Epithelial cell of proximal tubule (primary cell): ENCODE data around the gene SLC39A11. TPM values are rescaled to one million over a fixed set of nuclear protein-coding genes. Genes with fewer than 3 reads are reported as not detected.

Experiments used
- DNase-seq: peaks from one replicate; pipeline ENCODE4 v3.0.0-alpha.2; 2011; ENCODE audit warnings: low read depth
- H3K4me3 ChIP-seq: 2 replicates; pipeline ENCODE4 v1.5.1; 2011; ENCODE audit warnings: low read depth, mild to moderate bottlenecking, low read length
- CTCF ChIP-seq: conservative IDR thresholded peaks from 2 replicates; pipeline ENCODE4 v1.5.1; 2012; ENCODE audit warnings: low read depth, mild to moderate bottlenecking, low read length
- total RNA-seq: library from RNA; depleted of rRNA; stranded (reverse); fragments of >200 nt; gene quantifications from 2 replicates; pipeline ENCODE4 v1.2.3, GENCODE V29; 2015

Gene SLC39A11
- total RNA-seq, 1 donor from 2014 or later: 12.6 TPM

- DNase-seq: no peak
- no peak for TF ChIP-seq CTCF
Measured at GRCh38 chr17:72696156-72696555, 396.3 kb downstream of the SLC39A11 start.

GRCh38 chr17:72693956-72694355 lies 398.5 kb downstream of the SLC39A11 start:
- DNase-seq: no peak
- TF ChIP-seq CTCF: no peak
- H3K4me3 ChIP-seq: no peak overlapping the region

More at GRCh38 chr17:72696156-72696555, 396.3 kb downstream of the SLC39A11 start:
- no peak overlapping the region for H3K4me3 ChIP-seq

GRCh38 chr17:72693151-72693878 lies 399.2 kb downstream of the SLC39A11 start:
- DNase-seq: no peak
- TF ChIP-seq CTCF: no peak
- H3K4me3 ChIP-seq: no peak overlapping the region

GRCh38 chr17:72692676-72693075 lies 399.8 kb downstream of the SLC39A11 start:
- no peak for TF ChIP-seq CTCF
- DNase-seq: no peak
- no peak overlapping the region for H3K4me3 ChIP-seq

- DNase-seq: no peak
- no peak for TF ChIP-seq CTCF
- H3K4me3 ChIP-seq: no peak overlapping the region
Measured at GRCh38 chr17:72691586-72691985, 400.9 kb downstream of the SLC39A11 start.

GRCh38 chr17:72691017-72691416 lies 401.5 kb downstream of the SLC39A11 start:
- no peak for TF ChIP-seq CTCF
- no peak overlapping the region for H3K4me3 ChIP-seq
- DNase-seq: no peak

- no peak for DNase-seq
- TF ChIP-seq CTCF: no peak
- no peak overlapping the region for H3K4me3 ChIP-seq
Measured at GRCh38 chr17:72687886-72688285, 404.6 kb downstream of the SLC39A11 start.
